ENCODE data around the gene PTPRC.

- TF ChIP-seq POLR2AphosphoS5 (IDR thresholded peaks at IDR 0.05; ENCODE audit: low read depth, low read length) (no peak), POLR2A (IDR thresholded peaks at IDR 0.05; ENCODE audit: low read depth, low read length) (no peak), TAF1 (IDR thresholded peaks at IDR 0.05; ENCODE audit: borderline replicate concordance, low read depth, low read length) (no peak)
Observed at GRCh38 chr1:198648592-198648991, 9.8 kb downstream of the PTPRC start.

Data from GM12892 (cell line).